ENCODE measurements around the gene VSX2. TPM values are rescaled to one million over a fixed set of nuclear protein-coding genes. Genes with fewer than 3 reads are reported as not detected.
A peak's percentile ranks its signal among the peaks of the same experiment; 100 is the strongest.

The VSX2 gene
- total RNA-seq, 1 experiment from 2014 or later = not detected

- Histone ChIP-seq H3K27me3 (replicated peaks) (no peaks in the 10 kb centered on the region), H3K36me3 (no peaks in the 10 kb centered on the region), H3K4me3 (no peak overlapping the region), H3K27ac (no peak overlapping the region), H3K9me3 (replicated peaks) (no peaks in the 10 kb centered on the region), H3K4me1 (replicated peaks) (no peaks in the 10 kb centered on the region)
- DNase-seq (ENCODE audit: low read depth in 1 of 2, low spot score in 2 of 2) = no peak
Observed at GRCh38 chr14:74278080-74278479, 38.8 kb downstream of the VSX2 start.

- Histone ChIP-seq H3K9me3 (replicated peaks) (no peaks in the 10 kb centered on the region), H3K36me3 (peaks cover 9% of the 10 kb centered on the region), H3K4me3 (no peak overlapping the region), H3K27ac (no peak overlapping the region), H3K27me3 (replicated peaks) (no peaks in the 10 kb centered on the region), H3K4me1 (replicated peaks) (no peaks in the 10 kb centered on the region)
- DNase-seq (ENCODE audit: low read depth in 1 of 2, low spot score in 2 of 2) = no peak
Observed at GRCh38 chr14:74281069-74281468, 41.8 kb downstream of the VSX2 start.

- Histone ChIP-seq H3K27ac (no peak overlapping the region), H3K4me3 (no peak overlapping the region), H3K36me3 (peaks cover 33% of the 10 kb centered on the region), H3K9me3 (replicated peaks) (no peaks in the 10 kb centered on the region), H3K4me1 (replicated peaks) (no peaks in the 10 kb centered on the region), H3K27me3 (replicated peaks) (no peaks in the 10 kb centered on the region)
- no peak for DNase-seq (ENCODE audit: low read depth in 1 of 2, low spot score in 2 of 2)
Observed at GRCh38 chr14:74286736-74287135, 47.5 kb downstream of the VSX2 start.

GRCh38 chr14:74289801-74290200, 50.6 kb downstream of the VSX2 start:
- H3K4me1 ChIP-seq (replicated peaks) = no peaks in the 10 kb centered on the region
- peaks cover 47% of the 10 kb centered on the region for H3K36me3 ChIP-seq
- H3K9me3 ChIP-seq (replicated peaks) = no peaks in the 10 kb centered on the region
- no peak for DNase-seq (ENCODE audit: low read depth in 1 of 2, low spot score in 2 of 2)
- no peak overlapping the region for H3K4me3 ChIP-seq
- H3K27me3 ChIP-seq (replicated peaks) = no peaks in the 10 kb centered on the region
- no peak overlapping the region for H3K27ac ChIP-seq

GRCh38 chr14:74290415-74290814, 51.2 kb downstream of the VSX2 start:
- H3K27ac ChIP-seq = no peak overlapping the region
- no peaks in the 10 kb centered on the region for H3K4me1 ChIP-seq (replicated peaks)
- no peak for DNase-seq (ENCODE audit: low read depth in 1 of 2, low spot score in 2 of 2)
- no peak overlapping the region for H3K4me3 ChIP-seq
- no peaks in the 10 kb centered on the region for H3K27me3 ChIP-seq (replicated peaks)
- peaks cover 49% of the 10 kb centered on the region for H3K36me3 ChIP-seq
- H3K9me3 ChIP-seq (replicated peaks) = no peaks in the 10 kb centered on the region

GRCh38 chr14:74292061-74292460, 52.8 kb downstream of the VSX2 start:
- peaks cover 50% of the 10 kb centered on the region for H3K36me3 ChIP-seq
- no peaks in the 10 kb centered on the region for H3K9me3 ChIP-seq (replicated peaks)
- no peak overlapping the region for H3K4me3 ChIP-seq
- no peaks in the 10 kb centered on the region for H3K4me1 ChIP-seq (replicated peaks)
- DNase-seq (ENCODE audit: low read depth in 1 of 2, low spot score in 2 of 2) = no peak
- no peaks in the 10 kb centered on the region for H3K27me3 ChIP-seq (replicated peaks)
- H3K27ac ChIP-seq = no peak overlapping the region

- Histone ChIP-seq H3K36me3 (peaks cover 60% of the 10 kb centered on the region), H3K4me3 (no peak overlapping the region), H3K4me1 (replicated peaks) (no peaks in the 10 kb centered on the region), H3K27ac (no peak overlapping the region), H3K27me3 (replicated peaks) (no peaks in the 10 kb centered on the region), H3K9me3 (replicated peaks) (no peaks in the 10 kb centered on the region)
- DNase-seq (ENCODE audit: low read depth in 1 of 2, low spot score in 2 of 2) = no peak
Observed at GRCh38 chr14:74293606-74294005, 54.4 kb downstream of the VSX2 start.

GRCh38 chr14:74296037-74296467, 56.8 kb downstream of the VSX2 start:
- Histone ChIP-seq H3K36me3 (peaks cover 58% of the 10 kb centered on the region), H3K27ac (no peak overlapping the region)
- DNase-seq (ENCODE audit: low read depth in 1 of 2, low spot score in 2 of 2) = no peak

GRCh38 chr14:74297986-74298385, 58.7 kb downstream of the VSX2 start:
- Histone ChIP-seq H3K9me3 (replicated peaks) (no peaks in the 10 kb centered on the region), H3K36me3 (peaks cover 46% of the 10 kb centered on the region), H3K27me3 (replicated peaks) (no peaks in the 10 kb centered on the region), H3K4me1 (replicated peaks) (peaks cover 3% of the 10 kb centered on the region; the same call in 1 of the 2 replicates), H3K27ac (no peak overlapping the region), H3K4me3 (no peak overlapping the region)
- DNase-seq (ENCODE audit: low read depth in 1 of 2, low spot score in 2 of 2) = no peak

More at GRCh38 chr14:74296037-74296467, 56.8 kb downstream of the VSX2 start:
- H3K27me3 ChIP-seq (replicated peaks) = no peaks in the 10 kb centered on the region
- H3K4me3 ChIP-seq = no peak overlapping the region
- no peaks in the 10 kb centered on the region for H3K4me1 ChIP-seq (replicated peaks)
- no peaks in the 10 kb centered on the region for H3K9me3 ChIP-seq (replicated peaks)

GRCh38 chr14:74299061-74299545, 59.9 kb downstream of the VSX2 start:
- Histone ChIP-seq H3K27ac (no peak overlapping the region), H3K4me3 (no peak overlapping the region)
- DNase-seq (ENCODE audit: low read depth in 1 of 2, low spot score in 2 of 2) = no peak

GRCh38 chr14:74301594-74302151, 62.4 kb downstream of the VSX2 start:
- H3K4me1 ChIP-seq (replicated peaks) = peaks cover 8% of the 10 kb centered on the region
- H3K9me3 ChIP-seq (replicated peaks) = no peaks in the 10 kb centered on the region
- H3K4me3 ChIP-seq = peak overlapping the region; percentile 74
- peaks cover 29% of the 10 kb centered on the region; the same call in 1 of the 2 replicates for H3K36me3 ChIP-seq
- DNase-seq (ENCODE audit: low read depth in 1 of 2, low spot score in 2 of 2) = peak in 1 of 2 experiments; percentile 4
- no peak overlapping the region for H3K27ac ChIP-seq
- no peaks in the 10 kb centered on the region for H3K27me3 ChIP-seq (replicated peaks)

More at GRCh38 chr14:74299061-74299545, 59.9 kb downstream of the VSX2 start:
- H3K27me3 ChIP-seq (replicated peaks) = no peaks in the 10 kb centered on the region
- H3K36me3 ChIP-seq = peaks cover 43% of the 10 kb centered on the region
- H3K4me1 ChIP-seq (replicated peaks) = peaks cover 8% of the 10 kb centered on the region
- H3K9me3 ChIP-seq (replicated peaks) = no peaks in the 10 kb centered on the region

GRCh38 chr14:74302152-74302628, 62.9 kb downstream of the VSX2 start:
- H3K4me1 ChIP-seq (replicated peaks) = peaks cover 8% of the 10 kb centered on the region
- peak overlapping the region; percentile 74 for H3K4me3 ChIP-seq
- H3K27me3 ChIP-seq (replicated peaks) = no peaks in the 10 kb centered on the region
- H3K36me3 ChIP-seq = peaks cover 25% of the 10 kb centered on the region; the same call in 1 of the 2 replicates
- no peak overlapping the region; the same call in 1 of the 2 replicates for H3K27ac ChIP-seq
- H3K9me3 ChIP-seq (replicated peaks) = no peaks in the 10 kb centered on the region
- peak in 1 of 2 experiments; percentile 35 for DNase-seq (ENCODE audit: low read depth in 1 of 2, low spot score in 2 of 2)

GRCh38 chr14:74302634-74303569, 63.7 kb downstream of the VSX2 start, which contains the start of gene ABCD4:
Gene ABCD4 (minus strand): TSS chr14:74302934. CDS start chr14:74302912, 22 bp downstream.
- Histone ChIP-seq H3K4me1 (replicated peaks) (peaks cover 8% of the 10 kb centered on the region), H3K27me3 (replicated peaks) (no peaks in the 10 kb centered on the region), H3K27ac (peak within 1 kb of the TSS; percentile 27), H3K9me3 (replicated peaks) (no peaks in the 10 kb centered on the region), H3K4me3 (peak within 1 kb of the TSS; percentile 74), H3K36me3 (peaks cover 20% of the 10 kb centered on the region; the same call in 1 of the 2 replicates)
- peak; percentile 89 to 93 for DNase-seq (ENCODE audit: low read depth in 1 of 2, low spot score in 2 of 2)

- H3K27me3 ChIP-seq (replicated peaks) = no peaks in the 10 kb centered on the region
- H3K4me3 ChIP-seq = no peak overlapping the region
- H3K4me1 ChIP-seq (replicated peaks) = no peaks in the 10 kb centered on the region
- no peak overlapping the region for H3K27ac ChIP-seq
- no peak for DNase-seq (ENCODE audit: low read depth in 1 of 2, low spot score in 2 of 2)
- no peaks in the 10 kb centered on the region for H3K9me3 ChIP-seq (replicated peaks)
- no peaks in the 10 kb centered on the region for H3K36me3 ChIP-seq
Observed at GRCh38 chr14:74308695-74309094, 69.4 kb downstream of the VSX2 start.
